Parathyroid adenoma (tissue), 2 donors: ENCODE data around the gene ERVV-1.

ENCODE experiments used
- H2AFZ ChIP-seq: fragments of 300-600 bp; sonication (generic); one replicate; pipeline ENCODE4 v1.7.0; 2017; ENCODE audit warnings: antibody characterized with exemption, mild to moderate bottlenecking
- H3K27ac ChIP-seq: fragments of 300-600 bp; sonication (generic); one replicate; pipeline ENCODE4 v1.7.0; 2017
- H3K27me3 ChIP-seq: fragments of 300-600 bp; sonication (generic); one replicate; pipeline ENCODE4 v1.7.0; 2017; ENCODE audit warnings: low read length; ENCODE audit not compliant: control insufficient read depth, insufficient read depth
- H3K36me3 ChIP-seq: fragments of 300-600 bp; sonication (generic); one replicate; pipeline ENCODE4 v1.7.0; 2017; ENCODE audit warnings: low read length; ENCODE audit not compliant: control insufficient read depth, insufficient read depth
- H3K4me1 ChIP-seq: fragments of 300-600 bp; sonication (generic); one replicate; pipeline ENCODE4 v1.7.0; 2017; ENCODE audit warnings: control low read depth
- H3K4me2 ChIP-seq: fragments of 300-600 bp; sonication (generic); one replicate; pipeline ENCODE4 v1.7.0; 2017; ENCODE audit warnings: low read length
- H3K4me3 ChIP-seq: fragments of 300-600 bp; sonication (generic); one replicate; pipeline ENCODE4 v1.7.0; 2017; ENCODE audit warnings: low read depth, low read length
- H3K79me2 ChIP-seq: fragments of 300-600 bp; sonication (generic); one replicate; pipeline ENCODE4 v1.7.0; 2017; ENCODE audit warnings: control low read depth
- H3K9ac ChIP-seq: fragments of 300-600 bp; sonication (generic); one replicate; pipeline ENCODE4 v1.7.0; 2017; ENCODE audit warnings: mild to moderate bottlenecking
- H3K9me3 ChIP-seq: fragments of 300-600 bp; sonication (generic); one replicate; pipeline ENCODE4 v1.7.0; 2017; ENCODE audit warnings: low read length; ENCODE audit not compliant: control insufficient read depth
- CTCF ChIP-seq: fragments of 300-600 bp; sonication (generic); IDR thresholded peaks from one replicate; pipeline ENCODE4 v1.7.0; 2017; ENCODE audit warnings: antibody characterized with exemption, mild to moderate bottlenecking
- donor health status: primary hyperparathyroidism.

Gene ERVV-1

GRCh38 chr19:53007200-53007599 lies 6.5 kb upstream of the ERVV-1 start:
- H3K36me3 ChIP-seq: no peaks in the 10 kb centered on the region
- H2AFZ ChIP-seq: no peak overlapping the region
- no peak overlapping the region for H3K9ac ChIP-seq
- H3K4me2 ChIP-seq: no peak overlapping the region
- no peaks in the 10 kb centered on the region for H3K9me3 ChIP-seq
- no peak for TF ChIP-seq CTCF
- no peaks in the 10 kb centered on the region for H3K79me2 ChIP-seq
- H3K27me3 ChIP-seq: no peaks in the 10 kb centered on the region
- no peaks in the 10 kb centered on the region for H3K4me1 ChIP-seq
- H3K27ac ChIP-seq: no peak overlapping the region
- H3K4me3 ChIP-seq: no peak overlapping the region

GRCh38 chr19:53007606-53008005 lies 6.1 kb upstream of the ERVV-1 start:
- H3K4me1 ChIP-seq: no peaks in the 10 kb centered on the region

GRCh38 chr19:53008061-53008778 lies 5.5 kb upstream of the ERVV-1 start:
- Histone ChIP-seq H3K27me3 (no peaks in the 10 kb centered on the region), H3K79me2 (no peaks in the 10 kb centered on the region), H3K27ac (no peak overlapping the region), H3K9me3 (no peaks in the 10 kb centered on the region), H3K9ac (no peak overlapping the region), H3K4me2 (no peak overlapping the region), H3K4me1 (no peaks in the 10 kb centered on the region), H3K4me3 (no peak overlapping the region), H2AFZ (no peak overlapping the region), H3K36me3 (no peaks in the 10 kb centered on the region)
- no peak for TF ChIP-seq CTCF

More at GRCh38 chr19:53007606-53008005, 6.1 kb upstream of the ERVV-1 start:
- no peak for TF ChIP-seq CTCF
- H3K36me3 ChIP-seq: no peaks in the 10 kb centered on the region
- no peak overlapping the region for H3K4me2 ChIP-seq
- H3K4me3 ChIP-seq: no peak overlapping the region
- no peaks in the 10 kb centered on the region for H3K27me3 ChIP-seq
- H2AFZ ChIP-seq: no peak overlapping the region
- no peak overlapping the region for H3K9ac ChIP-seq
- H3K79me2 ChIP-seq: no peaks in the 10 kb centered on the region
- no peak overlapping the region for H3K27ac ChIP-seq
- H3K9me3 ChIP-seq: no peaks in the 10 kb centered on the region

GRCh38 chr19:53010494-53010893 lies 3.2 kb upstream of the ERVV-1 start:
- H3K4me2 ChIP-seq: no peak overlapping the region
- no peaks in the 10 kb centered on the region for H3K4me1 ChIP-seq
- H3K27me3 ChIP-seq: no peaks in the 10 kb centered on the region
- H3K9me3 ChIP-seq: no peaks in the 10 kb centered on the region
- H3K36me3 ChIP-seq: no peaks in the 10 kb centered on the region
- H2AFZ ChIP-seq: no peak overlapping the region
- no peak overlapping the region for H3K27ac ChIP-seq
- no peak overlapping the region for H3K4me3 ChIP-seq
- no peak for TF ChIP-seq CTCF
- no peaks in the 10 kb centered on the region for H3K79me2 ChIP-seq
- H3K9ac ChIP-seq: no peak overlapping the region

- Histone ChIP-seq H3K4me1 (no peaks in the 10 kb centered on the region), H3K79me2 (no peaks in the 10 kb centered on the region), H3K4me2 (no peak overlapping the region), H3K27ac (no peak overlapping the region), H3K36me3 (no peaks in the 10 kb centered on the region), H3K4me3 (no peak overlapping the region), H3K27me3 (no peaks in the 10 kb centered on the region), H3K9me3 (no peaks in the 10 kb centered on the region), H2AFZ (no peak overlapping the region), H3K9ac (no peak overlapping the region)
- TF ChIP-seq CTCF: no peak
Observed at GRCh38 chr19:53012006-53012405, 1.7 kb upstream of the ERVV-1 start.
